ENCODE measurements around the gene NR3C2. TPM values are rescaled to one million over a fixed set of nuclear protein-coding genes. Genes with fewer than 3 reads are reported as not detected.

The NR3C2 gene
- polyA plus RNA-seq, 1 donor from 2014 or later: 0.06 TPM

GRCh38 chr4:148333265-148333664, 108.9 kb downstream of the NR3C2 start:
- Histone ChIP-seq H3K79me2 (replicated peaks; ENCODE audit: insufficient read depth, low read length) (no peaks in the 10 kb centered on the region), H3K27me3 (ENCODE audit: insufficient read depth, low read depth, low read length) (no peaks in the 10 kb centered on the region), H3K9me2 (ENCODE audit: insufficient read depth, low read length) (no peaks in the 10 kb centered on the region), H3K4me2 (ENCODE audit: low read length) (no peak overlapping the region), H3K9me3 (ENCODE audit: low read length) (no peaks in the 10 kb centered on the region), H4K20me1 (ENCODE audit: insufficient read depth) (no peaks in the 10 kb centered on the region), H2AFZ (ENCODE audit: low read depth, low read length) (no peak overlapping the region), H3K36me3 (ENCODE audit: insufficient read depth, low read length) (no peaks in the 10 kb centered on the region), H3K9ac (ENCODE audit: low read length) (no peak overlapping the region), H3K4me3 (ENCODE audit: low read length) (no peak overlapping the region), H3K27ac (ENCODE audit: low read length) (no peak overlapping the region), H3F3A (ENCODE audit: insufficient read depth, low read length, poor library complexity, severe bottlenecking) (no peaks in the 10 kb centered on the region)
- TF ChIP-seq EP300 (conservative IDR thresholded peaks at IDR 0.05; ENCODE audit: poor library complexity, severe bottlenecking): no peak
- TF ChIP-seq REST (IDR thresholded peaks at IDR 0.05; ENCODE audit: borderline replicate concordance): no peak
- TF ChIP-seq CTCF (IDR thresholded peaks at IDR 0.05; ENCODE audit: poor library complexity, severe bottlenecking): no peak
- no peak for TF ChIP-seq MXI1 (conservative IDR thresholded peaks at IDR 0.05; ENCODE audit: poor library complexity, severe bottlenecking)
- no peak for TF ChIP-seq EZH2 (IDR thresholded peaks at IDR 0.05; ENCODE audit: borderline replicate concordance, insufficient read depth, low read length, poor library complexity, severe bottlenecking)
- TF ChIP-seq TAF1 (IDR thresholded peaks at IDR 0.05; ENCODE audit: low read depth): no peak
- no peak for TF ChIP-seq POLR2AphosphoS5 (IDR thresholded peaks at IDR 0.05)
- no peak for TF ChIP-seq RAD21 (conservative IDR thresholded peaks at IDR 0.05)
- no peak for TF ChIP-seq SMC3 (conservative IDR thresholded peaks at IDR 0.05; ENCODE audit: poor library complexity)

GRCh38 chr4:148332486-148332885, 109.7 kb downstream of the NR3C2 start:
- Histone ChIP-seq H3K79me2 (replicated peaks; ENCODE audit: insufficient read depth, low read length) (no peaks in the 10 kb centered on the region), H4K20me1 (ENCODE audit: insufficient read depth) (no peaks in the 10 kb centered on the region), H3K9me3 (ENCODE audit: low read length) (no peaks in the 10 kb centered on the region), H3K36me3 (ENCODE audit: insufficient read depth, low read length) (no peaks in the 10 kb centered on the region), H3K4me3 (ENCODE audit: low read length) (no peak overlapping the region), H3K27ac (ENCODE audit: low read length) (no peak overlapping the region), H3F3A (ENCODE audit: insufficient read depth, low read length, poor library complexity, severe bottlenecking) (no peaks in the 10 kb centered on the region), H3K9me2 (ENCODE audit: insufficient read depth, low read length) (no peaks in the 10 kb centered on the region), H2AFZ (ENCODE audit: low read depth, low read length) (no peak overlapping the region), H3K27me3 (ENCODE audit: insufficient read depth, low read depth, low read length) (no peaks in the 10 kb centered on the region), H3K9ac (ENCODE audit: low read length) (no peak overlapping the region), H3K4me2 (ENCODE audit: low read length) (no peak overlapping the region)
- TF ChIP-seq RAD21 (conservative IDR thresholded peaks at IDR 0.05): no peak
- no peak for TF ChIP-seq TAF1 (IDR thresholded peaks at IDR 0.05; ENCODE audit: low read depth)
- no peak for TF ChIP-seq CTCF (IDR thresholded peaks at IDR 0.05; ENCODE audit: poor library complexity, severe bottlenecking)
- no peak for TF ChIP-seq EP300 (conservative IDR thresholded peaks at IDR 0.05; ENCODE audit: poor library complexity, severe bottlenecking)

Measured in neural cell (in vitro differentiated cells).